Left lung (tissue), 10 donors: ENCODE measurements around the gene PI4K2A. TPM values are rescaled to one million over a fixed set of nuclear protein-coding genes. Genes with fewer than 3 reads are reported as not detected.
"Not testable (repeated sequence)": the region's sequence is repeated elsewhere in the genome, so short reads cannot be mapped to it uniquely, and the experiment has no call there.

Experiments
- ATAC-seq: fragments of 200-7000 bp; cut with Tn5 transposase; one replicate; pipeline ENCODE4 v1.9.1; 2020; ENCODE audit warnings: moderate library complexity
- DNase-seq, 4 donors: peaks; one replicate each; pipeline ENCODE4 v3.0.0-alpha.2; 2013 to 2020
- H3K27ac ChIP-seq, 2 donors: fragments of 200-600 bp; sonication (generic) in 1 of 2; one replicate each; pipeline versions ENCODE4 v1.5.0 to v1.8.0; 2020 to 2021
- H3K27me3 ChIP-seq, 2 donors: fragments of 200-600 bp; sonication (generic) in 1 of 2; one replicate each; pipeline versions ENCODE4 v1.5.0 to v1.8.0; 2020 to 2021
- H3K36me3 ChIP-seq, 2 donors: fragments of 200-600 bp; sonication (generic) in 1 of 2; one replicate each; pipeline versions ENCODE4 v1.5.0 to v1.8.0; 2020 to 2021
- H3K4me1 ChIP-seq, 2 donors: fragments of 200-600 bp; one replicate each; pipeline ENCODE4 v1.8.0; 2021
- H3K4me3 ChIP-seq, 2 donors: fragments of 200-600 bp; sonication (generic) in 1 of 2; one replicate each; pipeline versions ENCODE4 v1.5.0 to v1.8.0; 2020 to 2021; ENCODE audit warnings: mild to moderate bottlenecking in 1 of 2
- H3K9me3 ChIP-seq, 2 donors: fragments of 200-600 bp; sonication (generic) in 1 of 2; one replicate each; pipeline versions ENCODE4 v1.5.0 to v1.8.0; 2020 to 2021
- CTCF ChIP-seq, 2 donors: fragments of 200-600 bp; sonication (generic) in 1 of 2; IDR thresholded peaks; one replicate each; pipeline versions ENCODE4 v1.5.0 to v1.8.0; 2021; ENCODE audit warnings: antibody characterized with exemption in 2 of 2
- intact Hi-C, 2 donors: fragments of 100-400 bp; cut with DNase I; formaldehyde crosslinking; loops; one replicate each; pipeline versions ENCODE4 v1.11.2 to v1.14.2; 2022
- polyA plus RNA-seq, 6 donors: library from polyadenylated mRNA; unstranded; fragments of 120-200 nt; gene quantifications; one replicate each; pipeline ENCODE4 v1.2.1, GENCODE V29; 2013; ENCODE audit not compliant: insufficient read length in 6 of 6
- total RNA-seq, 2 donors: library from RNA; stranded (reverse); fragmentation: NEBNext Ultra II Directional; extraction: Animal tissue kit (Norgen Biotek cat#: 25700); gene quantifications; one replicate each; pipeline ENCODE4 v1.2.1, GENCODE V29; 2021
- donor health status: DM: no; HTN: yes; CAD: no.
- donor health status: DM: no; HTN: no; CAD: no.

The PI4K2A gene
- total and polyA plus RNA-seq, 8 donors = 12.7 to 27.1 (median 15.6) TPM

GRCh38 chr10:97648562-97649404, 8.3 kb downstream of the PI4K2A start:
- Histone ChIP-seq H3K4me1 (peaks cover 18 to 55% of the 10 kb centered on the region in 2 donors), H3K9me3 (no peaks in the 10 kb centered on the region), H3K27ac (peak overlapping the region; percentile 83 to 84), H3K27me3 (no peaks in the 10 kb centered on the region), H3K36me3 (peaks cover 0 to 50% of the 10 kb centered on the region in 2 donors), H3K4me3 (no peak overlapping the region)
- intact Hi-C loops = no loop called here
- DNase-seq (peak in 1 of 4 donors; percentile 41), ATAC-seq (peak; percentile 85)
- no peak for TF ChIP-seq CTCF (IDR thresholded peaks at IDR 0.05)

GRCh38 chr10:97649405-97649750, 8.9 kb downstream of the PI4K2A start:
- intact Hi-C loops, H3K27me3 ChIP-seq, ATAC-seq, H3K9me3 ChIP-seq, DNase-seq, H3K4me3 ChIP-seq: not testable (repeated sequence)
- Histone ChIP-seq H3K4me1 (peaks cover 18 to 55% of the 10 kb centered on the region in 2 donors), H3K36me3 (peaks cover 0 to 50% of the 10 kb centered on the region in 2 donors), H3K27ac (peak overlapping the region; percentile 83 to 84)

GRCh38 chr10:97650726-97651125, 10.3 kb downstream of the PI4K2A start:
- H3K36me3 ChIP-seq = peaks cover 0 to 55% of the 10 kb centered on the region in 2 donors
- H3K27ac ChIP-seq = peak overlapping the region; percentile 57 to 84
- ATAC-seq (no peak), DNase-seq (no peak)
- TF ChIP-seq CTCF (IDR thresholded peaks at IDR 0.05) = no peak
- H3K4me3 ChIP-seq = no peak overlapping the region
- intact Hi-C loops = no loop called here
- H3K27me3 ChIP-seq = no peaks in the 10 kb centered on the region
- peaks cover 18 to 55% of the 10 kb centered on the region in 2 donors for H3K4me1 ChIP-seq
- no peaks in the 10 kb centered on the region for H3K9me3 ChIP-seq

GRCh38 chr10:97651773-97652172, 11.3 kb downstream of the PI4K2A start:
- TF ChIP-seq CTCF (IDR thresholded peaks at IDR 0.05) = no peak
- no peak for ATAC-seq
- intact Hi-C loops = no loop called here

GRCh38 chr10:97656777-97657176, 16.3 kb downstream of the PI4K2A start:
- no peaks in the 10 kb centered on the region for H3K9me3 ChIP-seq
- DNase-seq = no peak
- no peak overlapping the region for H3K27ac ChIP-seq
- TF ChIP-seq CTCF (IDR thresholded peaks at IDR 0.05) = no peak
- no peak overlapping the region for H3K4me3 ChIP-seq
- H3K36me3 ChIP-seq = peaks cover 0 to 76% of the 10 kb centered on the region in 2 donors
- H3K27me3 ChIP-seq = no peaks in the 10 kb centered on the region
- H3K4me1 ChIP-seq = peaks cover 0 to 8% of the 10 kb centered on the region in 2 donors
- ATAC-seq = no peak
- intact Hi-C loops = no loop called here

More at GRCh38 chr10:97651773-97652172, 11.3 kb downstream of the PI4K2A start:
- DNase-seq = no peak
- Histone ChIP-seq H3K27ac (peak overlapping the region in 1 of 2 donors; percentile 0), H3K9me3 (no peaks in the 10 kb centered on the region), H3K27me3 (no peaks in the 10 kb centered on the region), H3K4me1 (peaks cover 18 to 54% of the 10 kb centered on the region in 2 donors), H3K36me3 (peaks cover 0 to 56% of the 10 kb centered on the region in 2 donors), H3K4me3 (no peak overlapping the region)
